PC-3 (cell line): ENCODE measurements around the gene AIPL1. TPM values are rescaled to one million over a fixed set of nuclear protein-coding genes. Genes with fewer than 3 reads are reported as not detected.

ENCODE experiments used
- ATAC-seq: fragments of 200-7000 bp; cut with Tn5 transposase; 2 replicates; pipeline ENCODE4 v1.9.1; 2020; ENCODE audit warnings: mild to moderate bottlenecking, moderate library complexity
- BruUV-seq: library from RNA; stranded (reverse); fragments of 400-500 nt; replicated peaks from 2 replicates; lab custom pipeline; 2021; lab: Mats Ljungman, UMichigan
- CTCF ChIA-PET: fragments of 300-600 bp; sonication (Branson Sonifier 250); formaldehyde crosslinking; loops from one replicate; lab custom pipeline; 2022; ENCODE audit warnings: antibody characterized with exemption; lab: Charles Lee
- POLR2A ChIA-PET: fragments of 300-600 bp; sonication (Branson Sonifier 250); formaldehyde crosslinking; loops from one replicate; lab custom pipeline; 2022; ENCODE audit warnings: antibody characterized with exemption; ENCODE audit not compliant: unreplicated experiment; lab: Charles Lee
- DNase-seq: peaks from one replicate; pipeline ENCODE4 v3.0.0-alpha.2; 2015
- H2AFZ ChIP-seq: fragments of 300-600 bp; sonication (generic); 2 replicates; pipeline ENCODE4 v1.6.0; 2016; ENCODE audit warnings: antibody characterized with exemption, low read length
- H3F3A ChIP-seq: fragments of 300-600 bp; sonication (generic); one replicate; pipeline ENCODE4 v1.6.0; 2017; ENCODE audit warnings: antibody characterized with exemption, low read length, control low read depth, mild to moderate bottlenecking; ENCODE audit not compliant: unreplicated experiment
- H3K27ac ChIP-seq: fragments of 300-600 bp; sonication (generic); 2 replicates; pipeline ENCODE4 v1.5.1; 2016; ENCODE audit warnings: mild to moderate bottlenecking, low read length
- H3K27me3 ChIP-seq: fragments of 300-600 bp; sonication (generic); 2 replicates; pipeline ENCODE4 v1.6.1; 2016; ENCODE audit warnings: low read length, mixed read lengths
- H3K36me3 ChIP-seq: fragments of 300-600 bp; sonication (generic); 2 replicates; pipeline ENCODE4 v1.6.1; 2016; ENCODE audit warnings: low read depth, mixed run types, low read length, mixed read lengths
- H3K4me1 ChIP-seq: fragments of 300-600 bp; sonication (generic); 2 replicates; pipeline ENCODE4 v1.5.1; 2016; ENCODE audit warnings: low read length; ENCODE audit not compliant: insufficient read depth
- H3K4me2 ChIP-seq: fragments of 300-600 bp; sonication (generic); 2 replicates; pipeline ENCODE4 v1.6.0; 2016; ENCODE audit warnings: low read length
- H3K4me3 ChIP-seq: fragments of 300-600 bp; sonication (generic); 2 replicates; pipeline ENCODE4 v1.5.1; 2016; ENCODE audit warnings: mild to moderate bottlenecking, low read length, mixed read lengths
- H3K79me2 ChIP-seq: fragments of 300-600 bp; sonication (generic); 2 replicates; pipeline ENCODE4 v1.6.1; 2017; ENCODE audit warnings: low read length, mixed read lengths
- H3K9ac ChIP-seq: fragments of 300-600 bp; sonication (generic); 2 replicates; pipeline ENCODE4 v1.6.0; 2016; ENCODE audit warnings: mild to moderate bottlenecking, low read length
- H3K9me2 ChIP-seq: fragments of 300-600 bp; sonication (generic); replicated peaks from 2 replicates; pipeline ENCODE4 v1.6.1; 2016; ENCODE audit warnings: mixed run types, low read length, mixed read lengths
- H3K9me3 ChIP-seq: fragments of 300-600 bp; sonication (generic); 2 replicates; pipeline ENCODE4 v1.6.1; 2016; ENCODE audit warnings: low read length, mixed read lengths
- H4K20me1 ChIP-seq: fragments of 300-600 bp; sonication (generic); 2 replicates; pipeline ENCODE4 v1.6.1; 2016; ENCODE audit warnings: low read length, mixed read lengths
- EZH2 ChIP-seq: fragments of 300-600 bp; sonication (generic); IDR thresholded peaks from one replicate; pipeline ENCODE4 v1.6.1; 2017; ENCODE audit warnings: antibody characterized with exemption, mild to moderate bottlenecking, low read length; ENCODE audit not compliant: unreplicated experiment
- EZH2phosphoT487 ChIP-seq: fragments of 300-600 bp; sonication (generic); IDR thresholded peaks from 2 replicates; pipeline ENCODE4 v1.6.1; 2018; ENCODE audit warnings: mild to moderate bottlenecking, antibody characterized with exemption, low read length, borderline replicate concordance
- intact Hi-C: fragments of 100-400 bp; cut with micrococcal nuclease; formaldehyde crosslinking; loops from 2 replicates; pipeline ENCODE4 v1.9.0; 2023
- total RNA-seq: library from RNA; depleted of rRNA; stranded (reverse); fragments of >200 nt; gene quantifications from 2 replicates; pipeline ENCODE4 v1.2.3, GENCODE V29; 2014
- TF ChIP-seq, protein P1 (sequence below): fragments of 300-600 bp; sonication (generic); conservative IDR thresholded peaks from 2 replicates; pipeline ENCODE4 v1.5.1; 2017; ENCODE audit warnings: antibody characterized with exemption, low read depth, mild to moderate bottlenecking, low read length

Gene AIPL1
- total RNA-seq, 1 experiment from 2014 or later: not detected

GRCh38 chr17:6456321-6456720 lies 21.4 kb upstream of the AIPL1 start:
- ATAC-seq (no peak), DNase-seq (no peak)
- H3K4me2 ChIP-seq: no peak overlapping the region
- H2AFZ ChIP-seq: no peak overlapping the region
- H3K27me3 ChIP-seq: no peaks in the 10 kb centered on the region
- H3K79me2 ChIP-seq: no peaks in the 10 kb centered on the region
- no peaks in the 10 kb centered on the region for H3K36me3 ChIP-seq
- no peaks in the 10 kb centered on the region for H4K20me1 ChIP-seq
- no peaks in the 10 kb centered on the region for H3F3A ChIP-seq
- POLR2A ChIA-PET: no interaction called here
- H3K9me3 ChIP-seq: no peaks in the 10 kb centered on the region
- H3K9ac ChIP-seq: no peak overlapping the region
- intact Hi-C loops: no loop called here
- H3K9me2 ChIP-seq: no peaks in the 10 kb centered on the region
- BruUV-seq: no TSS peak
- TF ChIP-seq, protein P1, sequence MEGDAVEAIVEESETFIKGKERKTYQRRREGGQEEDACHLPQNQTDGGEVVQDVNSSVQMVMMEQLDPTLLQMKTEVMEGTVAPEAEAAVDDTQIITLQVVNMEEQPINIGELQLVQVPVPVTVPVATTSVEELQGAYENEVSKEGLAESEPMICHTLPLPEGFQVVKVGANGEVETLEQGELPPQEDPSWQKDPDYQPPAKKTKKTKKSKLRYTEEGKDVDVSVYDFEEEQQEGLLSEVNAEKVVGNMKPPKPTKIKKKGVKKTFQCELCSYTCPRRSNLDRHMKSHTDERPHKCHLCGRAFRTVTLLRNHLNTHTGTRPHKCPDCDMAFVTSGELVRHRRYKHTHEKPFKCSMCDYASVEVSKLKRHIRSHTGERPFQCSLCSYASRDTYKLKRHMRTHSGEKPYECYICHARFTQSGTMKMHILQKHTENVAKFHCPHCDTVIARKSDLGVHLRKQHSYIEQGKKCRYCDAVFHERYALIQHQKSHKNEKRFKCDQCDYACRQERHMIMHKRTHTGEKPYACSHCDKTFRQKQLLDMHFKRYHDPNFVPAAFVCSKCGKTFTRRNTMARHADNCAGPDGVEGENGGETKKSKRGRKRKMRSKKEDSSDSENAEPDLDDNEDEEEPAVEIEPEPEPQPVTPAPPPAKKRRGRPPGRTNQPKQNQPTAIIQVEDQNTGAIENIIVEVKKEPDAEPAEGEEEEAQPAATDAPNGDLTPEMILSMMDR: no peak
- no peak for TF ChIP-seq EZH2phosphoT487
- TF ChIP-seq EZH2: no peak
- CTCF ChIA-PET: no interaction called here
- no peak overlapping the region for H3K27ac ChIP-seq
- peaks cover 9% of the 10 kb centered on the region for H3K4me1 ChIP-seq
- H3K4me3 ChIP-seq: no peak overlapping the region

DNA sequence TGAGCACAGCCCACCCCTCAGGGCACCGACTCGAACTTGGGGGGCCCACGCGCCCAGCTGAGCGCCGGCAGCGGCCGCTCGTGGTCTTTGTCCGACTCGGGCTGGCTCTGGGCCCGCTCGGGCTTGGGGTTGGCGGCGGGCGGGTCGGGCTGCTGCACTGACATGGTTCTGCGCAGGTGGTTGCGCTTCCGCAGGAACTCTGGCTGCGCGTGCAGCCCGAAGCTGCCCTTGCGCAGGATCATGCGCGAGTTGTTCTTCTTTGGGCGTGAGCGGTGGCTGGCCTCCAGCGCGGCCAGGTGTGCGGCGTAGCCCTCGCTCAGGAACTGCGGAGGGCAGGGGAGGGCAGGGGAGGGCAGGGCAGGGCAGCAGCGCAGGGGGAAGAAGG lies 20.4 kb upstream of the AIPL1 start:
- Histone ChIP-seq H3K4me1 (peaks cover 9% of the 10 kb centered on the region), H2AFZ (no peak overlapping the region), H3K9me2 (no peaks in the 10 kb centered on the region), H3K4me3 (no peak overlapping the region), H3K27me3 (no peaks in the 10 kb centered on the region), H4K20me1 (no peaks in the 10 kb centered on the region), H3K9me3 (no peaks in the 10 kb centered on the region), H3K79me2 (no peaks in the 10 kb centered on the region), H3K9ac (no peak overlapping the region), H3K36me3 (no peaks in the 10 kb centered on the region), H3F3A (no peaks in the 10 kb centered on the region), H3K4me2 (no peak overlapping the region), H3K27ac (no peak overlapping the region)
- DNase-seq (no peak), ATAC-seq (no peak)
- BruUV-seq: no TSS peak
- no peak for TF ChIP-seq EZH2
- TF ChIP-seq EZH2phosphoT487: no peak
- TF ChIP-seq, protein P1: no peak
- intact Hi-C loops: no loop called here
- ChIA-PET CTCF (no interaction called here), POLR2A (no interaction called here)

GRCh38 chr17:6454495-6455320 lies 19.8 kb upstream of the AIPL1 start:
- H3K9me3 ChIP-seq: no peaks in the 10 kb centered on the region
- no peak overlapping the region for H3K9ac ChIP-seq
- H3K36me3 ChIP-seq: no peaks in the 10 kb centered on the region
- ATAC-seq (no peak), DNase-seq (no peak)
- H3K79me2 ChIP-seq: no peaks in the 10 kb centered on the region
- ChIA-PET CTCF (no interaction called here), POLR2A (no interaction called here)
- no peaks in the 10 kb centered on the region for H3K9me2 ChIP-seq
- no peak overlapping the region for H2AFZ ChIP-seq
- intact Hi-C loops: no loop called here
- no peak for TF ChIP-seq EZH2
- TF ChIP-seq, protein P1: no peak
- TF ChIP-seq EZH2phosphoT487: no peak
- no peak overlapping the region for H3K4me3 ChIP-seq
- BruUV-seq: no TSS peak
- H3K4me1 ChIP-seq: peaks cover 9% of the 10 kb centered on the region
- no peaks in the 10 kb centered on the region for H4K20me1 ChIP-seq
- no peak overlapping the region for H3K27ac ChIP-seq
- no peak overlapping the region for H3K4me2 ChIP-seq
- no peaks in the 10 kb centered on the region for H3F3A ChIP-seq
- no peaks in the 10 kb centered on the region for H3K27me3 ChIP-seq
